ENCODE results near the gene CETN1.

The CETN1 gene

DNA sequence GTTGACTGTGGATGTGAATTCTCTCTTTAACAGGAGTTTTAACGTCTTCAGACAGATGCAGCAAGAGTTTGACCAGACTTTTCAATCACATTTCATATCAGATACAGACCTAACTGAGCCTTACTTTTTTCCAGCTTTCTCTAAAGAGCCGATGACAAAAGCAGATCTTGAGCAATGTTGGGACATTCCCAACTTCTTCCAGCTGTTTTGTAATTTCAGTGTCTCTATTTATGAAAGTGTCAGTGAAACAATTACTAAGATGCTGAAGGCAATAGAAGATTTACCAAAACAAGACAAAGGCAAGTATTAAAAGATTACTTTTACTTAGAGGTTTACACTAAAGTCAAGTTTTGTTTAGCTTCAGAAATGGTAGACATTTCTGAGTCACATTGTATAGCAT is 47.1 kb downstream of the CETN1 start:
- no peak for DNase-seq

GRCh38 chr18:629269-630150 is 49.3 kb downstream of the CETN1 start:
- no peak for DNase-seq

DNA sequence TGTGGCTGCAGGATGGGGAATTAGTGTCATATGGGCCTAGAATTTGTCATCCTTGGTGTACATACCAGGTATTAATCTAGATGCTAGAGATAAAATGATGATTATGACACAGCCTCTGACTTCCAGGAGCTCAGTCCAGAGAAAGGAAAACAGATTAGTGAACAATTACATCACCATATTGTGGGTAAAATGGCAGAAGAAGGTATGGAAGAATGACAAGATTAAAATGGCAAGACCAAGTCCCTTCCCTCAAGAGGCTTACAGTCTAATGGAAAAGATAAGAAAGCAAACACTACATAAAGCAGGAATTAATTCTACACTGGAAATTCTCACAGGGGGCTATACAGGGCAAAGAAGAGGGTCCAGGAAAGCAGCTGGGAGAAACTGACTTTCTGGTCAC is 51.4 kb downstream of the CETN1 start:
- DNase-seq = no peak
